ENCODE data around the gene DYNC1LI1. TPM values are rescaled to one million over a fixed set of nuclear protein-coding genes. Genes with fewer than 3 reads are reported as not detected.

DYNC1LI1 gene
- polyA plus RNA-seq, 1 donor from 2014 or later, result 94.5 TPM

DNA sequence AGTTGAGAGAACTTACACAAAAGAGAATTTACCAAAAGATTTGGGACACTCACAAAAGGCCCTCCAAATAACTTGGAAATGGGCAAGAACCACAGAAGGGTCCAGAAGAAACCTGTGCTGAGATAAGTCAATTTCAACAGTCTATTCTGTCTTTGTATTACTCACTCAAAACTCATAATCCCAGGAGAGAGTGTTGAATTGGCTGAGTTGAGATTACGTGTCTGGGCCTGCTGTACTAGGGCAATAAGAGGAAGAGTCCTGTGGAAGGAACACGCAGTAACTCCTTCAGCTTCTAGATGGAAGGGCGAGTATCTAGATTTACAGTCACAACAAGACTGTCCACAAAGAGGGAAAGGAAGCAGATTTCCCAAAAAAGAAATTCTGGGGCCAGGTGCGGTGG is 42.5 kb upstream of the DYNC1LI1 start:
- Histone ChIP-seq H3K9ac (ENCODE audit: low read length) (no peak overlapping the region), H3K9me3 (ENCODE audit: low read length) (no peaks in the 10 kb centered on the region), H3K4me3 (ENCODE audit: low read length) (no peak overlapping the region), H3F3A (ENCODE audit: insufficient read depth, low read length, poor library complexity, severe bottlenecking) (no peaks in the 10 kb centered on the region), H3K27ac (ENCODE audit: low read length) (no peak overlapping the region), H3K4me2 (ENCODE audit: low read length) (no peak overlapping the region), H3K27me3 (ENCODE audit: insufficient read depth, low read depth, low read length) (no peaks in the 10 kb centered on the region), H2AFZ (ENCODE audit: low read depth, low read length) (no peak overlapping the region), H3K9me2 (ENCODE audit: insufficient read depth, low read length) (no peaks in the 10 kb centered on the region), H4K20me1 (ENCODE audit: insufficient read depth) (no peaks in the 10 kb centered on the region), H3K79me2 (replicated peaks; ENCODE audit: insufficient read depth, low read length) (no peaks in the 10 kb centered on the region), H3K36me3 (ENCODE audit: insufficient read depth, low read length) (no peaks in the 10 kb centered on the region)
- no peak for TF ChIP-seq POLR2AphosphoS5 (IDR thresholded peaks at IDR 0.05)
- no peak for TF ChIP-seq RAD21 (conservative IDR thresholded peaks at IDR 0.05)
- TF ChIP-seq MXI1 (conservative IDR thresholded peaks at IDR 0.05; ENCODE audit: poor library complexity, severe bottlenecking), result no peak
- TF ChIP-seq, protein P1, sequence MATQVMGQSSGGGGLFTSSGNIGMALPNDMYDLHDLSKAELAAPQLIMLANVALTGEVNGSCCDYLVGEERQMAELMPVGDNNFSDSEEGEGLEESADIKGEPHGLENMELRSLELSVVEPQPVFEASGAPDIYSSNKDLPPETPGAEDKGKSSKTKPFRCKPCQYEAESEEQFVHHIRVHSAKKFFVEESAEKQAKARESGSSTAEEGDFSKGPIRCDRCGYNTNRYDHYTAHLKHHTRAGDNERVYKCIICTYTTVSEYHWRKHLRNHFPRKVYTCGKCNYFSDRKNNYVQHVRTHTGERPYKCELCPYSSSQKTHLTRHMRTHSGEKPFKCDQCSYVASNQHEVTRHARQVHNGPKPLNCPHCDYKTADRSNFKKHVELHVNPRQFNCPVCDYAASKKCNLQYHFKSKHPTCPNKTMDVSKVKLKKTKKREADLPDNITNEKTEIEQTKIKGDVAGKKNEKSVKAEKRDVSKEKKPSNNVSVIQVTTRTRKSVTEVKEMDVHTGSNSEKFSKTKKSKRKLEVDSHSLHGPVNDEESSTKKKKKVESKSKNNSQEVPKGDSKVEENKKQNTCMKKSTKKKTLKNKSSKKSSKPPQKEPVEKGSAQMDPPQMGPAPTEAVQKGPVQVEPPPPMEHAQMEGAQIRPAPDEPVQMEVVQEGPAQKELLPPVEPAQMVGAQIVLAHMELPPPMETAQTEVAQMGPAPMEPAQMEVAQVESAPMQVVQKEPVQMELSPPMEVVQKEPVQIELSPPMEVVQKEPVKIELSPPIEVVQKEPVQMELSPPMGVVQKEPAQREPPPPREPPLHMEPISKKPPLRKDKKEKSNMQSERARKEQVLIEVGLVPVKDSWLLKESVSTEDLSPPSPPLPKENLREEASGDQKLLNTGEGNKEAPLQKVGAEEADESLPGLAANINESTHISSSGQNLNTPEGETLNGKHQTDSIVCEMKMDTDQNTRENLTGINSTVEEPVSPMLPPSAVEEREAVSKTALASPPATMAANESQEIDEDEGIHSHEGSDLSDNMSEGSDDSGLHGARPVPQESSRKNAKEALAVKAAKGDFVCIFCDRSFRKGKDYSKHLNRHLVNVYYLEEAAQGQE (IDR thresholded peaks at IDR 0.05; ENCODE audit: borderline replicate concordance), result no peak
- TF ChIP-seq, protein P2, sequence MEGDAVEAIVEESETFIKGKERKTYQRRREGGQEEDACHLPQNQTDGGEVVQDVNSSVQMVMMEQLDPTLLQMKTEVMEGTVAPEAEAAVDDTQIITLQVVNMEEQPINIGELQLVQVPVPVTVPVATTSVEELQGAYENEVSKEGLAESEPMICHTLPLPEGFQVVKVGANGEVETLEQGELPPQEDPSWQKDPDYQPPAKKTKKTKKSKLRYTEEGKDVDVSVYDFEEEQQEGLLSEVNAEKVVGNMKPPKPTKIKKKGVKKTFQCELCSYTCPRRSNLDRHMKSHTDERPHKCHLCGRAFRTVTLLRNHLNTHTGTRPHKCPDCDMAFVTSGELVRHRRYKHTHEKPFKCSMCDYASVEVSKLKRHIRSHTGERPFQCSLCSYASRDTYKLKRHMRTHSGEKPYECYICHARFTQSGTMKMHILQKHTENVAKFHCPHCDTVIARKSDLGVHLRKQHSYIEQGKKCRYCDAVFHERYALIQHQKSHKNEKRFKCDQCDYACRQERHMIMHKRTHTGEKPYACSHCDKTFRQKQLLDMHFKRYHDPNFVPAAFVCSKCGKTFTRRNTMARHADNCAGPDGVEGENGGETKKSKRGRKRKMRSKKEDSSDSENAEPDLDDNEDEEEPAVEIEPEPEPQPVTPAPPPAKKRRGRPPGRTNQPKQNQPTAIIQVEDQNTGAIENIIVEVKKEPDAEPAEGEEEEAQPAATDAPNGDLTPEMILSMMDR (IDR thresholded peaks at IDR 0.05; ENCODE audit: poor library complexity, severe bottlenecking), result no peak
- no peak for TF ChIP-seq EZH2 (IDR thresholded peaks at IDR 0.05; ENCODE audit: borderline replicate concordance, insufficient read depth, low read length, poor library complexity, severe bottlenecking)
- TF ChIP-seq SMC3 (conservative IDR thresholded peaks at IDR 0.05; ENCODE audit: poor library complexity), result no peak
- no peak for TF ChIP-seq TAF1 (IDR thresholded peaks at IDR 0.05; ENCODE audit: low read depth)
- no peak for TF ChIP-seq EP300 (conservative IDR thresholded peaks at IDR 0.05; ENCODE audit: poor library complexity, severe bottlenecking)

DNA sequence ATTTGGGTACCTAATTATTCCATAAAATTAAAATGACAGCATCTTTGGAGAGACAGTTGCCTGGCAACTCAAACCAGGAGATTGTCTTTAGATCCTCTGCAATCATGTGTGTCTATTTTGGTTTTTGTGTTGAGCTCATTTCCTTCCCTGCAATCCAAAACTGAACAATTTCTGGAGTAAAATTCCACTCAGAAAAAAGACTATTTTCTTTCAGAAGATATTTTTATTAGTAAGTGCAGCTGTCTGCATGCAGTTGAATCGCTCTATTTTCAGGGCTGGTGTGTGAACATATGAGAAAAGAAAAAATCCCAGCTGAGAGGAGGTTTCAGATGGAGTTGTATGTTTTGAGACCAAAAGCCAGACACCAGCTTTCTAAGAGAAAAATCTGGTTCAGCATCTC is 41.9 kb upstream of the DYNC1LI1 start:
- H3K36me3 ChIP-seq (ENCODE audit: insufficient read depth, low read length), result no peaks in the 10 kb centered on the region
- no peak overlapping the region for H3K27ac ChIP-seq (ENCODE audit: low read length)
- H3K9me2 ChIP-seq (ENCODE audit: insufficient read depth, low read length), result no peaks in the 10 kb centered on the region
- no peak for TF ChIP-seq MXI1 (conservative IDR thresholded peaks at IDR 0.05; ENCODE audit: poor library complexity, severe bottlenecking)
- TF ChIP-seq, protein P1 (IDR thresholded peaks at IDR 0.05; ENCODE audit: borderline replicate concordance), result no peak
- no peak for TF ChIP-seq SMC3 (conservative IDR thresholded peaks at IDR 0.05; ENCODE audit: poor library complexity)
- TF ChIP-seq, protein P2 (IDR thresholded peaks at IDR 0.05; ENCODE audit: poor library complexity, severe bottlenecking), result no peak
- TF ChIP-seq RAD21 (conservative IDR thresholded peaks at IDR 0.05), result no peak
- no peak for TF ChIP-seq TAF1 (IDR thresholded peaks at IDR 0.05; ENCODE audit: low read depth)
- TF ChIP-seq EZH2 (IDR thresholded peaks at IDR 0.05; ENCODE audit: borderline replicate concordance, insufficient read depth, low read length, poor library complexity, severe bottlenecking), result no peak
- TF ChIP-seq POLR2AphosphoS5 (IDR thresholded peaks at IDR 0.05), result no peak
- TF ChIP-seq EP300 (conservative IDR thresholded peaks at IDR 0.05; ENCODE audit: poor library complexity, severe bottlenecking), result no peak
- H3F3A ChIP-seq (ENCODE audit: insufficient read depth, low read length, poor library complexity, severe bottlenecking), result no peaks in the 10 kb centered on the region
- no peaks in the 10 kb centered on the region for H3K27me3 ChIP-seq (ENCODE audit: insufficient read depth, low read depth, low read length)
- H2AFZ ChIP-seq (ENCODE audit: low read depth, low read length), result no peak overlapping the region
- H4K20me1 ChIP-seq (ENCODE audit: insufficient read depth), result no peaks in the 10 kb centered on the region
- no peaks in the 10 kb centered on the region for H3K9me3 ChIP-seq (ENCODE audit: low read length)
- H3K9ac ChIP-seq (ENCODE audit: low read length), result no peak overlapping the region
- H3K4me3 ChIP-seq (ENCODE audit: low read length), result no peak overlapping the region
- H3K4me2 ChIP-seq (ENCODE audit: low read length), result no peak overlapping the region
- H3K79me2 ChIP-seq (replicated peaks; ENCODE audit: insufficient read depth, low read length), result no peaks in the 10 kb centered on the region

Data from neural cell (in vitro differentiated cells).